ENCODE measurements around the gene C11orf71.
A peak's percentile ranks its signal among the peaks of the same experiment; 100 is the strongest.

C11orf71 gene

GRCh38 chr11:114399490-114400215, 658 bp downstream of the C11orf71 start:
- peak; percentile 5 to 6 for ATAC-seq

DNA sequence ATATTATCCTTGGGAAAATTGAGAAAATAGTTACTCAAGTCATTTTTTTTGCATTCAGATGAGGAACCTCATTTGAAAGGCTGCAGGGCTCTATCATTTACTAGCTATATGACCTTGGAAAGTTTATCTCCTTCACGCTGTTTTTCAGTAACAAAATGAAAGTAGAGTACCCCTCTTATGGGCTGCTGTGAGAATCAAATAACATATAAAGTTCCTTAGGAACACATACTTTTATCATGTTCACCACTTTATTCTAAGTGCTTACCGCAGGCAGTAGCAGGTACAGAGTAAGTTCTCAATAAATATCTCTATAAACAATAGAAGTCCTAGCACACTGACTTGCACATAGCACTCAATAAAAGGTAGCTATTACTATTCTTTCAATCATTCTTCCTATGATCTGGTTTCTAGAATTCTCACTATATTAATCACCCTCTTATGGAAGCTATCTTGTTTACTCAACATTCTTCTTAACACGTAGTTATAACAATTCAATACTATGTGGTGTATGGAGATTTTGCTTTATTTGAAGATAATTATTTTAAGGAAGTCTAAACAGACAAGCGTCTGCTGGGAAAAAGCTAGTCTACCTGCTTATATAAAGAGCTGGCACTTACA, 1.9 kb downstream of the C11orf71 start:
- no peak for ATAC-seq

- no peak for ATAC-seq
Measured at GRCh38 chr11:114397349-114397982, 2.8 kb downstream of the C11orf71 start.

- no peak for ATAC-seq
Measured at GRCh38 chr11:114396916-114397315, 3.4 kb downstream of the C11orf71 start.

DNA sequence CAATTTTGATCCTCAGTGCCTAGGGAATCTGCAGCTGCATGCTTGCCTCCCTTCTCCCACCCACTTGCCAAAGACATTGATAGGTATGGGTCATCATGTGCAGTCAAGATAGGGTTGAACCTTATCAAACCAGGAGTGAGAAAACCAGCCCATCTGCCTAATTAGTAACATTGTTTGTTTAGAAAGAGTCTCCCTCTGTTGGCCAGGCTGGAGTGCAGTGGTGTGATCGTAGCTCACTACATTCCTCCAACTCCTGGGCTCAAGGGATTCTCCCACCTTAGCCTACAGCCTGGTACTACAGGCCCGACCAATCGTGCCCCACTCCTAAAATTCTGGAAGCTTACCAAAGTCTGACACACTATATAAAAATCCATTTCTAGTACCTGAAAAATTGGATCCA, 4.6 kb downstream of the C11orf71 start:
- no peak for ATAC-seq

DNA sequence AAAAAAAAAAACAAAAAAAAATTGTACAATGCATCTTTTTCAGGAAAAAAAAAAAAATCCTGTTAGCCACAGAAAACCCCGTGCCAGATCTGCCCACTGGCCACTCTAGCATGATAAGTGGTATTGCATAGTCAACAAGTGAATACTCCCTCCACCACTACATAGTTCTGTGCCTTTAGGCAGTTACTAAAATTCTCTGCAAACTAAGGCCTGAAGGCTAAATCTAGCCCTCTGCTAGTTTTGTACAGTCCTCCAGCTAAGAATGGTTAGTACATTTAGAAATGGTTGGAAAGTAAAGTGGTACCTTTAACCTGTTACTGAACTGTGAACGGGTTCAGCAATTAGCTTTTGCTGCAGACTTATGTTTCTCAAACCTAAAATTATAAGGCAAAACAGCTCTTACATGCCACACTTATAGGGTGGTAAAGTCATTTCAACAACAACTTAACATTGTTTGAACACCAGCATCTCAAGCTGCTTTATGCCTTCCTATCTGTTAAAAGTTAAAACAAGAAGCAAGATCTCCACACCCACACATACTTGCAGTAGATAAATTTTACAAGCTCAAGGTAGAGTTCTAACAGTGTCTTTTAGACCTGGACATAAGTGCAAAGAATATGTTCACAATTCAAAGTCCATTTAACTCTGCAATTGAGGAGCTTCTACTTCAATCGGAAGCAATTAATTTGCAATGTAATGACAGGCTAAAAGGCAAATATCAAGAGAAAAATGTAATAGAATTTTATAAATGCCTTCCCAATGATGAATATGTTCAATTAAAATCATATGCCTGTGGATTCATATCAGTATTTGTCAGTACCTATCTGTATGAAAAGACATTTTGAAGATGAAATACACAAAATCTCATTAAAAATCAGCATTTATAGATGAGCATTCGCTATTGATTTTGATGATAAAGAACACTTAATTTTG, 7.3 kb downstream of the C11orf71 start:
- ATAC-seq = no peak

DNA sequence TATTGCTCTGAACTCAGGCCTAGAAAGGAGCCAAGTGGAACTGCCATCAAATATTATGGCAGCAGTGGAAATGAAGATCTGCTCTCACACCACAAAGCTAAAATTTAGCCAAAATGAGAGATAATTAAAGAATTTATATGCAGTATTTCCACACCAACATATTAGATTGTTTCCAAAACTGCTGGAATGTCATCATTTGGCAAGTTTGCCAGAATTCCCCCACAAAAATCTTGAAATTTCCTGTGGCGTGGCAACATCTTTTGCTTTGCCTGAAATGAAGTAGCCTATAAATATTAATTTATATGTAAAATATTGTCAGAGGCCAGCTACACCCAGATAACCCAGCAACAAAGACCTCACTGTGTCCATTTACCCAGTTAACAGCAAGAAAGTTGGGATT, 13.8 kb downstream of the C11orf71 start:
- ATAC-seq = no peak

DNA sequence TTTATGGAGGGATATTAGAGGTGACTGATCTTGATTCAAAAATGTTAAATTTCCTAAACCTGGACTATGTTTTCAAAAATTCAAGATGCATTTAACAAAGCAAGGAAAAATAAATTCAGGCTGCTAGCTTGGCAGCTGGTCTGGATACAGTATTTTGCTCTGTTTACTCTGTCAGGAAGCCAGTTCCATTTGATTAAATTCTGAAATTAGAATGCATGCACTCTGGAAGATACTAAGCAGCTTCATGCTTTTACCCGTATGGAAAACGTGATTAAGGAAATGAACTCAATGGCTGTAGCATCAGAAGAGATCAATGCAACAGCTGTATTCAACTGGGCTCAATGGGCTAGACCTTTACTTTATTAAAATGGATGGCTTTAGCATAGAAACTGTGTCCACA, 14.2 kb downstream of the C11orf71 start:
- no peak for ATAC-seq

GRCh38 chr11:114384487-114384886, 15.8 kb downstream of the C11orf71 start:
- peak in 1 of 2 donors; percentile 36 for ATAC-seq

- ATAC-seq = no peak
Measured at GRCh38 chr11:114382509-114382908, 17.8 kb downstream of the C11orf71 start.

DNA sequence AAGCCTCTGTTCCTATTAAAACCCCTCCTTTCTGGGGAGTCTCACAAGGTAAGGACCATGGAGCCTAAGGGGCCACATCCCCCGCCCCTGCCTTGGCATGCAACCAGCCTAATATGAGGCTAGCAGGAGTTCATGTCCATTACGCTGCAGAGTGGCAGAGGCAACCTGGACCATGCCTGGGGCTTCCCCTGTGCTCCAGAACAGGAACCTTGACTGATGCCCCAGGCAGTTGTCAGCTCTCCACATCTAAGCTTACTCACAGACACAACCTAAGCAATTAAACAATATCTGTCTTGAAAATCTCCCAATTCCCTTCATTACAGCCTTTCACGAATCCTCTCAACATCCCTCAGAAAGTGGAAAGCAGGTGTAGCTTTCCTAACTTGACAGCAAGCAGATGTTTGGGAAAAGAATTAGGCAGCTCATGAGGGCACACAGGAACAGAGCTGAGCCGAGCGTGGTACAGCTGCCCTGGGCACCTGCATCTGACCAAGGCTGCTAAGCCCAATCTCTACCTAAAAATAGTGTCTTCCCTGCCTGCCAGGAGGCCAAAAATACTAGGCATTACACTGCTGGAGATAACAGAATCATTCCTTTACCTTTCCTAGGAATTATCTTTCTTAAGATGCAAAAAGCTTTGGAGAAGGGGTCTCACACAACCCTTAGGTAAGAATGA, 20.8 kb downstream of the C11orf71 start:
- no peak for ATAC-seq

GRCh38 chr11:114377612-114378267, 22.6 kb downstream of the C11orf71 start:
- ATAC-seq = no peak

DNA sequence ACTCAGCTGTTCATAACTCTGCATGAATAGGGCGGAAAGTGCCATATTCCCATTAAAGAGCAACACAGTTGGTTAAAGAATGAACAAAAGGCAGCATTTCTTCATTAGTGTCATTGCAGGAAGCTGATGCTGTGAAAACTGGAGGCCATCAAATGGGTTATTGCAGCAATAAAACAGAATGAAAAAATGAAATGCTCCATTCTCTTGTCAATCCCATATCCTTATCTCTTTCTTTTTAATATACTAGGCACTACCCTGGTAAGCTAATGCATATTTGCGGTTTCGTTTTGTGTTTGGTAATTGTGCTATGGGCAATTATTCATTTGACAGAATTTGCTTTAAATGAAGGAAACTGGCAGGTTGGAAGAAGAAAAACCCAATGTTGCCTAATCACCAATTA, 25.3 kb downstream of the C11orf71 start:
- no peak for ATAC-seq

DNA sequence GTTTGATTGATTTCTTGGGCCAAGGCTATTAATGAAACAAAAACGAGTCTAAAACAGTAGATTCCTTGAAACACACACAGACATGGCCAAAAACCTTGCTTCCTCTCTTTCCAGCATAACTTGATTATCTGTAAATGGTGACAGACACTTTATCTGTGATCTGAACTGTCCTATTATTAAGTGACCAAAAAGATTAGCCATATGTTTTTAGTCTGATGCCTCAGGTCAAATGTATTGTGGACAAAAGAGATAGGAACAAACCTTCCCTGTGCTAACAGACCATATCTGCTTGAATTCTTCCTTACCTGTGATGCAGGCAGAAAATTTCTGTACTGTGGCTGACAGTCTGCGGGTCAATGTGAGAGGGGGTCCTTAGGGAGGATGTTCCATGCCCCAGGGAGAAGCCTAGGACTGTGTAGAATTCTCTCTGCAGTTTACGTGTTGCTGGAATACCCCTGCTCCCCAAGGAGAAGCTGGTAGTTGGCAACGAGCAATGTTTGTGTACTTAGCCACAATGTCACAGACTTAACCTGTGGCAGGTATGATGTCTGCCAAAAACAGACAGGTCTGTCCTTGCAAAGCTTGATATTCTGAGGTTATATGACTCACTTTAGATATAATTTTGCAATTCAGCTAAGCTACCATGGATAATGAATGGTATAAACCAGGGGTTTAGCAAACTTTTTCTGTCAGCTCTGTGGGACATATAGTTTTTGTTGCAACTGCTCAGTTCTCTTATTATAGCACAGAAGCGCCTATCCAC, 31.2 kb downstream of the C11orf71 start:
- no peak for ATAC-seq

DNA sequence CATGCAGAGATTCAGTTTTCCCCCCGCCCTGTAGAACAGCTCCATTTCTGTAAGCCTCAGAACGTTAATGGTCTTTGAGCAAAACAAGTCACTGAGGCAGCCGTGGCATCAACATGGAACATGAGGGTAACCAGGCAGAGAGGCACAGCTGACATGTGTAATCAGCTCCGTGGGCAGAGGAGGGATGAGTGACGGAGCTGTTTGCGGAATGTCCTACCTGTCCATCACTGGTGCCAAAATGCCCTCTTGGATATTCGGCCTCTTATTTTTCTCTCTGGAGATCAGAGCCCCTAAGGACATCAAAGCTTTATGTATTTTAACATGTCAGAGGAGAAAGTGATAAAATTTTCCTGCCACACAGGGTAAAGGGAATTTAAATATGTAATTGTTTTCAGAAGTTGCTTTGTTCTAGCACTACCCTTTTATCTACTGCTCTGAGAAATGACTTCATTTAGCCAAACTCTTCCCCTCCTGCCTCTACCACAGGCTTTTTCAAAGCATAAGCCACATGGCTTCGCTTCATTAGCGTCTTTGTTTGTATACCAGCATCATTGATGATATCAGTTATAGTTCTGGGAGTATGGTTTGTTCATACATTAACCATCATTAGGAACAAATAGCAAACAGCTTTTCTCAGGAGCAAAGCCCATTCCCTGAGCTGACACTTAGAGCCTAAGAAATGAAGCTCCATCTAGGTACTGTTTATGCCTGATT, 32.9 kb downstream of the C11orf71 start:
- ATAC-seq = no peak

DNA sequence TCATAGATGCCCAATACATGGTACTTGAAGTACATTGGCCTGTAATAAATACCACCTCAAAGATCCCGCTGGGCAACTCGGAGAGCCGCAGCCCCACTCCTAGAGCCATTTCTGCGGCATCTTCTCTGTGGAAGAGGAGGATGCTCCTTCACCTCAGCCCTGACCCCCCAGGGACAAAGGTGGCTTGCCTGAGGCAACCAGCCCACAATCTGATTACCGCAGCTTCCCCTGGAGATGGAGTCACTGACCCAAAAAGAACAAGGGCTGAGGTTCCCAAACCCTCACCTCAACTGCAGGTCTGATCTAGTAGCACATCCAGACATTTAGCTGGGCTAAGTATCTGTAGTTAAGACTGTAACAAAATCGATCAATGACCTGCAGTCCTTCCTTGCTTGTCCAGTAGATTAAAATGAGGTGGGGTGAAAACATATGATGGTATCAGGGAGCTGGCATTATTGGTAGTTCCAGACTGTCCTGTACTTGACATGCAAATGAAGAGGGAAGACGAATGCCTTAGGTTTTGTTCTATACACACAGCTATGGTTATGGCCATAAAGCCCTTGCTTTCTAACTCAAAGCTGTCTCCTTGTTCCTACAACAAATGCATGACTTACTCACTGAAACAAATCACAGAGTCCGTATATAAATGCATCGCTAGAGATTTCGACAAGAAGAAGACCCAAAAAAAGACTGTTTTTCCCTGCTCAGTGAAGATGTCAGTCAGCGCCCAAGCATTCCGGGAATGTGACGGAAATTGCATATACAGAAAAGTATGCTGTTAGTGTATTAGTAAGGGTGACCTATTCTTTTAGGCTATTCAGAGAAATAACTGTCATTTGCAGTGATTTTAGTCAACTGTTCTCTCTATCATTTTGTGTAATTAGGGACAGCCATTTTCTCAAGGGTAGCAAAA, 33.7 kb downstream of the C11orf71 start:
- no peak for ATAC-seq

GRCh38 chr11:114362958-114363357, 37.4 kb downstream of the C11orf71 start:
- no peak for ATAC-seq

DNA sequence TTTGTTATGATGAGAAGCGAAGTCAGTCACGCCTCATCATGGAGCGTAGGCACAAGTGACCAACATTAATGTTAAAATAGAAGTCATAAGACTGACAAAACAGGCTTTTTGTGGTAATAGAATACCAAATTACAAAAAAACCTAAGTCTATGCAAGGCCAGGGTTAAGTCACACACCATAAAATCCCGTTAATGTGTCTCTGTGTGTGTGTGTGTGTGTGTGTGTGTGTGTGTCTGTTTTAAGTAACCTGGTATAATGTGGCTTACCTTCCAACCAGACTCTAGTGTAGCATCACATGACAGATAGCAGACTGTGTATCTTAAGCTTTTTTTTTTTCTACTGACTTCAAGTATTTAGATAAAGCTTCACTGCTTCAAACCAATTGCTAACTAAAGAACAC, 38.0 kb downstream of the C11orf71 start:
- no peak for ATAC-seq

- no peak for ATAC-seq
Measured at GRCh38 chr11:114359342-114359741, 41.0 kb downstream of the C11orf71 start.
